OCI-LY1 (cell line): ENCODE measurements around the gene ARHGAP25.

ENCODE experiments used
- H2AFZ ChIP-seq: fragments of 200-600 bp; sonication (generic), shearing (Covaris generic); 2 replicates; pipeline ENCODE4 v1.6.0; 2014; ENCODE audit warnings: antibody characterized with exemption, mild to moderate bottlenecking, low read length
- H3F3A ChIP-seq: fragments of 200-600 bp; sonication (generic), shearing (Covaris generic); 2 replicates; pipeline ENCODE4 v1.6.0; 2014; ENCODE audit warnings: mild to moderate bottlenecking, antibody characterized with exemption, low read length, moderate library complexity; ENCODE audit not compliant: insufficient read depth
- H3K27ac ChIP-seq: fragments of 200-600 bp; sonication (generic); 2 replicates; pipeline ENCODE4 v1.5.1; 2014; ENCODE audit warnings: low read length, mixed run types, mild to moderate bottlenecking, low read depth; ENCODE audit not compliant: poor library complexity, severe bottlenecking
- H3K27me3 ChIP-seq: fragments of 200-600 bp; sonication (generic); 2 replicates; pipeline ENCODE4 v1.6.0; 2014; ENCODE audit warnings: antibody characterized with exemption, mild to moderate bottlenecking, low read length, moderate library complexity; ENCODE audit not compliant: insufficient read depth
- H3K36me3 ChIP-seq: fragments of 200-600 bp; sonication (generic); 2 replicates; pipeline ENCODE4 v1.6.1; 2014; ENCODE audit warnings: mild to moderate bottlenecking, antibody characterized with exemption, low read length, moderate library complexity, mixed read lengths; ENCODE audit not compliant: insufficient read depth
- H3K4me1 ChIP-seq: fragments of 200-600 bp; sonication (generic); 2 replicates; pipeline ENCODE4 v1.5.1; 2014; ENCODE audit warnings: mild to moderate bottlenecking, low read length, moderate library complexity; ENCODE audit not compliant: insufficient read depth, severe bottlenecking
- H3K4me2 ChIP-seq: fragments of 200-600 bp; sonication (generic), shearing (Covaris generic); 2 replicates; pipeline ENCODE4 v1.6.1; 2014; ENCODE audit warnings: low read length
- H3K4me3 ChIP-seq: fragments of 200-600 bp; sonication (generic); 2 replicates; pipeline ENCODE4 v1.5.1; 2014; ENCODE audit warnings: low read length, low read depth, mild to moderate bottlenecking, mixed read lengths; ENCODE audit not compliant: poor library complexity, severe bottlenecking
- H3K79me2 ChIP-seq: fragments of 200-600 bp; shearing (Covaris generic); 2 replicates; pipeline ENCODE4 v1.6.1; 2016; ENCODE audit warnings: mixed run types, low read length, mixed read lengths; ENCODE audit not compliant: insufficient read depth
- H3K9ac ChIP-seq: fragments of 200-600 bp; sonication (generic), shearing (Covaris generic); 2 replicates; pipeline ENCODE4 v1.6.1; 2014; ENCODE audit warnings: mild to moderate bottlenecking, low read length, mixed read lengths
- H3K9me2 ChIP-seq: fragments of 200-600 bp; sonication (generic), shearing (Covaris generic); 2 replicates; pipeline ENCODE4 v1.6.1; 2014; ENCODE audit warnings: low read depth, mild to moderate bottlenecking, low read length, mixed read lengths
- H3K9me3 ChIP-seq: fragments of 200-600 bp; shearing (Covaris generic); 2 replicates; pipeline ENCODE4 v1.6.1; 2014; ENCODE audit warnings: low read length, mixed read lengths
- H4K20me1 ChIP-seq: fragments of 200-600 bp; sonication (generic), shearing (Covaris generic); 2 replicates; pipeline ENCODE4 v1.6.0; 2016; ENCODE audit warnings: mild to moderate bottlenecking, low read length; ENCODE audit not compliant: insufficient read depth
- CTCF ChIP-seq: fragments of 200-600 bp; sonication (generic), shearing (Covaris generic); IDR thresholded peaks from 2 replicates; pipeline ENCODE4 v1.5.1; 2017; ENCODE audit warnings: mild to moderate bottlenecking, antibody characterized with exemption, low read length, moderate library complexity, mixed read lengths
- EZH2 ChIP-seq: fragments of 200-600 bp; sonication (generic), shearing (Covaris generic); IDR thresholded peaks from 2 replicates; pipeline ENCODE4 v1.8.0; 2017; ENCODE audit warnings: borderline replicate concordance, mixed run types, mild to moderate bottlenecking, antibody characterized with exemption, low read length, moderate library complexity, mixed read lengths

Gene ARHGAP25

GRCh38 chr2:68775272-68775842 is 40.7 kb downstream of the ARHGAP25 start:
- peak overlapping the region; percentile 98 for H3K27ac ChIP-seq
- TF ChIP-seq EZH2 (no peak), CTCF (no peak)

DNA sequence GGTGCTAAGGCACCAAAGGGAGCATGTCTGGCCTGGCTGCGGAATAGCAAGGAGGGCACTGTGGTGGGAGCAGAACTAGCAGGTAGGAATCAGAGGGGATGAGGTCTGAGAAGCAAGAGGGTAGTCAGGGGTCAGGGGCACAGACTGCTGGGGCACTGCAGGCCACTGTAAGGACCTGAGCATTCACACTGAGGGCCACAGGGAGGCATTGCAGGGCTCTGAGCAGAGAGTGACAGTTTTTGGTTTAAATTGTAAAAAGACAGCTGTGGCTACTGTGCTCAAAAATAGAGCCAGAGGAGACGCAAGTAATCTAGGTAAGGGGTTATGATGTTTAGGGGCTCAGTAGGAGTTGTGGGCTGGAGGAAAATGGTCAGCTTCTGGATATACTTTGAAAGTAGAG is 41.5 kb downstream of the ARHGAP25 start:
- TF ChIP-seq CTCF, result peak; percentile 54
- TF ChIP-seq EZH2, result no peak
- Histone ChIP-seq H3K4me2 (peak overlapping the region; percentile 99), H3K79me2 (peaks cover 21% of the 10 kb centered on the region), H2AFZ (no peak overlapping the region), H3F3A (peaks cover 10% of the 10 kb centered on the region; the same call in 1 of the 2 replicates), H3K27me3 (no peaks in the 10 kb centered on the region), H3K9me2 (no peaks in the 10 kb centered on the region), H3K9me3 (no peaks in the 10 kb centered on the region), H3K4me3 (peak overlapping the region; percentile 73), H4K20me1 (no peaks in the 10 kb centered on the region), H3K27ac (peak overlapping the region; percentile 98), H3K36me3 (peaks cover 50% of the 10 kb centered on the region), H3K9ac (peak overlapping the region; percentile 96), H3K4me1 (peaks cover 89% of the 10 kb centered on the region)

More at GRCh38 chr2:68775272-68775842, 40.7 kb downstream of the ARHGAP25 start:
- Histone ChIP-seq H3K79me2 (peaks cover 21% of the 10 kb centered on the region), H3K27me3 (no peaks in the 10 kb centered on the region), H3K4me1 (peaks cover 96% of the 10 kb centered on the region), H4K20me1 (no peaks in the 10 kb centered on the region), H3K9me2 (no peaks in the 10 kb centered on the region), H2AFZ (no peak overlapping the region), H3K9ac (peak overlapping the region; percentile 96), H3K4me2 (peak overlapping the region; percentile 99), H3K9me3 (no peaks in the 10 kb centered on the region), H3K4me3 (peak overlapping the region; percentile 73), H3F3A (peaks cover 10% of the 10 kb centered on the region; the same call in 1 of the 2 replicates), H3K36me3 (peaks cover 42% of the 10 kb centered on the region; the same call in 1 of the 2 replicates)

GRCh38 chr2:68779595-68779994 is 45.0 kb downstream of the ARHGAP25 start:
- no peak overlapping the region for H3K4me3 ChIP-seq
- no peaks in the 10 kb centered on the region for H3K27me3 ChIP-seq
- H3K79me2 ChIP-seq, result peaks cover 21% of the 10 kb centered on the region
- H3K36me3 ChIP-seq, result peaks cover 84% of the 10 kb centered on the region
- H3F3A ChIP-seq, result peaks cover 4% of the 10 kb centered on the region; the same call in 1 of the 2 replicates
- H3K4me1 ChIP-seq, result peaks cover 59% of the 10 kb centered on the region
- H3K9ac ChIP-seq, result no peak overlapping the region
- no peaks in the 10 kb centered on the region for H4K20me1 ChIP-seq
- H3K9me2 ChIP-seq, result no peaks in the 10 kb centered on the region
- H3K9me3 ChIP-seq, result no peaks in the 10 kb centered on the region
- TF ChIP-seq CTCF (no peak), EZH2 (no peak)
- H3K27ac ChIP-seq, result no peak overlapping the region
- 0 out of 2 replicates have a peak overlapping the region, but pooled peaks have one; percentile 49 for H3K4me2 ChIP-seq
- H2AFZ ChIP-seq, result no peak overlapping the region
